Suppressor macrophage treated with lipopolysaccharide for 4 hours (primary cell): Measurements from ENCODE around the gene TMEM60.

Experiments
- DNase-seq: peaks from one replicate; pipeline ENCODE4 v3.0.0-alpha.2; 2020

TMEM60 gene

GRCh38 chr7:77770316-77770715 is 27.9 kb downstream of the TMEM60 start:
- DNase-seq, result no peak

- no peak for DNase-seq
Measured at GRCh38 chr7:77766801-77767605, 31.2 kb downstream of the TMEM60 start.

- no peak for DNase-seq
Measured at GRCh38 chr7:77765906-77766800, 32.1 kb downstream of the TMEM60 start.

- DNase-seq, result peak; percentile 54
Measured at GRCh38 chr7:77765481-77765880, 32.8 kb downstream of the TMEM60 start.

GRCh38 chr7:77760809-77761453 is 37.3 kb downstream of the TMEM60 start:
- no peak for DNase-seq

GRCh38 chr7:77759294-77759889 is 38.8 kb downstream of the TMEM60 start:
- peak; percentile 84 for DNase-seq

GRCh38 chr7:77757589-77757988 is 40.6 kb downstream of the TMEM60 start:
- DNase-seq, result no peak

GRCh38 chr7:77753173-77753572 is 45.1 kb downstream of the TMEM60 start:
- no peak for DNase-seq

- peak; percentile 86 for DNase-seq
Measured at GRCh38 chr7:77752016-77752415, 46.2 kb downstream of the TMEM60 start.

- no peak for DNase-seq
Measured at GRCh38 chr7:77747718-77748117, 50.5 kb downstream of the TMEM60 start.

- no peak for DNase-seq
Measured at GRCh38 chr7:77747178-77747577, 51.1 kb downstream of the TMEM60 start.

- DNase-seq, result no peak
Measured at GRCh38 chr7:77746824-77747165, 51.4 kb downstream of the TMEM60 start.

GRCh38 chr7:77746164-77746823 is 51.9 kb downstream of the TMEM60 start:
- no peak for DNase-seq

GRCh38 chr7:77745746-77746145 is 52.5 kb downstream of the TMEM60 start:
- DNase-seq, result no peak
